ENCODE results near the gene INA. TPM values are rescaled to one million over a fixed set of nuclear protein-coding genes. Genes with fewer than 3 reads are reported as not detected.

INA gene
- total RNA-seq, 1 experiment from 2014 or later: 20.4 TPM

- peaks cover 8% of the 10 kb centered on the region; the same call in 1 of the 2 replicates for H3F3A ChIP-seq (ENCODE audit: insufficient read depth, low read depth)
- CTCF ChIA-PET: no interaction called here
- DNase-seq: no peak
These were observed 11.1 kb downstream of the INA start for GRCh38 chr10:103287992-103288391.

DNA sequence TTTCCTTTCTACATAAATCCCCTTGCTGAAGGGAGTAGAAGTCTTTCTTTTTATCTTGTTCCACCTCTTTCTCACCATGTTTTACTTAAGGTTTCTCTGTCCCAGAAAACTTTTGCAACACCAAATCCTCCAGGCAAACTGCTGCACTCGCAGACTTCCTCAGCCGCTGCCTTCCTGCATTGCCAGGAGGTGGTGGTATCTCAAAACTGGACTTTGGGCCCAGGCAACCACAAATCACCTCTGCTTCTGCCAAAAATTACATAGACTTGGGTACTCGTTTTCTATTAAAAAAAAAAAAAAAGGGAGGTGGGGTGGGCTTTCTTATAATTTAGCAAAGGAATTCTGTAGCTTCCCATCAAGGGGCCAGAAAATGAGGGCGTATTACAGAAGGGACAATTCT lies 14.7 kb downstream of the INA start:
- no peak for DNase-seq
- Histone ChIP-seq H4K20me1 (ENCODE audit: insufficient read depth) (no peaks in the 10 kb centered on the region), H3K9me3 (ENCODE audit: insufficient read depth, low read depth) (no peaks in the 10 kb centered on the region), H3K9me2 (ENCODE audit: insufficient read depth) (no peaks in the 10 kb centered on the region), H3K36me3 (ENCODE audit: low read depth) (no peaks in the 10 kb centered on the region), H3F3A (ENCODE audit: insufficient read depth, low read depth) (no peaks in the 10 kb centered on the region), H3K27ac (no peak overlapping the region), H3K4me3 (no peak overlapping the region), H3K27me3 (ENCODE audit: insufficient read depth, low read depth) (no peaks in the 10 kb centered on the region), H3K79me2 (ENCODE audit: low read depth) (no peaks in the 10 kb centered on the region), H3K4me1 (replicated peaks; ENCODE audit: insufficient read depth) (peaks cover 7% of the 10 kb centered on the region; the same call in 1 of the 2 replicates), H3K4me2 (no peak overlapping the region), H2AFZ (no peak overlapping the region)
- ChIA-PET POLR2A (ENCODE audit: unreplicated experiment) (no interaction called here), CTCF (interaction anchor here (0.7 kb wide), 1 partner anchor 12 kb away, joined by 8 read pairs; no protein-coding TSS in a partner anchor)
- no peak for TF ChIP-seq EZH2 (IDR thresholded peaks at IDR 0.05; ENCODE audit: low read depth)
- no peak for TF ChIP-seq CTCF (conservative IDR thresholded peaks at IDR 0.05)
- BruUV-seq (replicated peaks): no TSS peak
- intact Hi-C loops (cut with micrococcal nuclease; ENCODE audit: unreplicated experiment): no loop called here

More at GRCh38 chr10:103287992-103288391, 11.1 kb downstream of the INA start:
- no peaks in the 10 kb centered on the region for H3K9me3 ChIP-seq (ENCODE audit: insufficient read depth, low read depth)
- intact Hi-C loops (cut with micrococcal nuclease; ENCODE audit: unreplicated experiment): no loop called here
- no peaks in the 10 kb centered on the region for H3K9me2 ChIP-seq (ENCODE audit: insufficient read depth)
- H2AFZ ChIP-seq: no peak overlapping the region
- H3K4me3 ChIP-seq: no peak overlapping the region
- no peaks in the 10 kb centered on the region for H3K27me3 ChIP-seq (ENCODE audit: insufficient read depth, low read depth)
- no peak overlapping the region for H3K4me2 ChIP-seq
- H3K4me1 ChIP-seq (replicated peaks; ENCODE audit: insufficient read depth): no peaks in the 10 kb centered on the region
- no peaks in the 10 kb centered on the region for H3K36me3 ChIP-seq (ENCODE audit: low read depth)
- TF ChIP-seq EZH2 (IDR thresholded peaks at IDR 0.05; ENCODE audit: low read depth): no peak
- TF ChIP-seq CTCF (conservative IDR thresholded peaks at IDR 0.05): no peak
- BruUV-seq (replicated peaks): no TSS peak
- no peaks in the 10 kb centered on the region for H3K79me2 ChIP-seq (ENCODE audit: low read depth)
- POLR2A ChIA-PET (ENCODE audit: unreplicated experiment): no interaction called here
- H4K20me1 ChIP-seq (ENCODE audit: insufficient read depth): no peaks in the 10 kb centered on the region
- no peak overlapping the region for H3K27ac ChIP-seq

- TF ChIP-seq EZH2 (IDR thresholded peaks at IDR 0.05; ENCODE audit: low read depth): no peak
- intact Hi-C loops (cut with micrococcal nuclease; ENCODE audit: unreplicated experiment): no loop called here
- H3K4me3 ChIP-seq: no peak overlapping the region
- H3K27me3 ChIP-seq (ENCODE audit: insufficient read depth, low read depth): no peaks in the 10 kb centered on the region
- no peak overlapping the region for H2AFZ ChIP-seq
- H4K20me1 ChIP-seq (ENCODE audit: insufficient read depth): no peaks in the 10 kb centered on the region
- CTCF ChIA-PET: no interaction called here
- peaks cover 7% of the 10 kb centered on the region; the same call in 1 of the 2 replicates for H3K4me1 ChIP-seq (replicated peaks; ENCODE audit: insufficient read depth)
- no peaks in the 10 kb centered on the region for H3K9me2 ChIP-seq (ENCODE audit: insufficient read depth)
- H3K9me3 ChIP-seq (ENCODE audit: insufficient read depth, low read depth): no peaks in the 10 kb centered on the region
- no peak overlapping the region for H3K27ac ChIP-seq
- no TSS peak for BruUV-seq (replicated peaks)
- no peak overlapping the region for H3K4me2 ChIP-seq
- POLR2A ChIA-PET (ENCODE audit: unreplicated experiment): interaction anchor here (0.5 to 0.7 kb wide), 5 partner anchors 39 to 267 kb away, joined by 3 to 4 read pairs (median 3); no protein-coding TSS in a partner anchor
- H3F3A ChIP-seq (ENCODE audit: insufficient read depth, low read depth): no peaks in the 10 kb centered on the region
- DNase-seq: peak in 1 of 2 experiments; percentile 35
- no peaks in the 10 kb centered on the region for H3K79me2 ChIP-seq (ENCODE audit: low read depth)
- no peaks in the 10 kb centered on the region for H3K36me3 ChIP-seq (ENCODE audit: low read depth)
These were observed 18.6 kb downstream of the INA start for GRCh38 chr10:103295374-103296015.

Measured in PC-9 (cell line).